GM06990 (cell line): ENCODE results near the gene MYH3.
"Not testable (repeated sequence)": the region's sequence is repeated elsewhere in the genome, so short reads cannot be mapped to it uniquely, and the experiment has no call there.

ENCODE experiments used
- DNase-seq: peaks from one replicate; pipeline ENCODE4 v3.0.0-alpha.2; 2011; ENCODE audit not compliant: insufficient read length; ENCODE audit errors: extremely low read depth
- H3K27me3 ChIP-seq: replicated peaks from 2 replicates; pipeline ENCODE4 v1.6.0; 2011; ENCODE audit warnings: low read length; ENCODE audit not compliant: control insufficient read depth, insufficient read depth
- H3K36me3 ChIP-seq: 2 replicates; pipeline ENCODE4 v1.5.1; 2011; ENCODE audit warnings: low read length; ENCODE audit not compliant: control insufficient read depth, insufficient read depth
- H3K4me3 ChIP-seq: replicated peaks from 2 replicates; pipeline ENCODE4 v1.5.1; 2011; ENCODE audit warnings: low read depth, mild to moderate bottlenecking, control low read depth, low read length
- TF ChIP-seq, protein P1 (sequence below): IDR thresholded peaks from 2 replicates; pipeline ENCODE4 v1.5.1; 2011; ENCODE audit warnings: low read length, control low read depth, mild to moderate bottlenecking, inconsistent platforms; ENCODE audit not compliant: insufficient read depth, poor library complexity, severe bottlenecking

The MYH3 gene

DNA sequence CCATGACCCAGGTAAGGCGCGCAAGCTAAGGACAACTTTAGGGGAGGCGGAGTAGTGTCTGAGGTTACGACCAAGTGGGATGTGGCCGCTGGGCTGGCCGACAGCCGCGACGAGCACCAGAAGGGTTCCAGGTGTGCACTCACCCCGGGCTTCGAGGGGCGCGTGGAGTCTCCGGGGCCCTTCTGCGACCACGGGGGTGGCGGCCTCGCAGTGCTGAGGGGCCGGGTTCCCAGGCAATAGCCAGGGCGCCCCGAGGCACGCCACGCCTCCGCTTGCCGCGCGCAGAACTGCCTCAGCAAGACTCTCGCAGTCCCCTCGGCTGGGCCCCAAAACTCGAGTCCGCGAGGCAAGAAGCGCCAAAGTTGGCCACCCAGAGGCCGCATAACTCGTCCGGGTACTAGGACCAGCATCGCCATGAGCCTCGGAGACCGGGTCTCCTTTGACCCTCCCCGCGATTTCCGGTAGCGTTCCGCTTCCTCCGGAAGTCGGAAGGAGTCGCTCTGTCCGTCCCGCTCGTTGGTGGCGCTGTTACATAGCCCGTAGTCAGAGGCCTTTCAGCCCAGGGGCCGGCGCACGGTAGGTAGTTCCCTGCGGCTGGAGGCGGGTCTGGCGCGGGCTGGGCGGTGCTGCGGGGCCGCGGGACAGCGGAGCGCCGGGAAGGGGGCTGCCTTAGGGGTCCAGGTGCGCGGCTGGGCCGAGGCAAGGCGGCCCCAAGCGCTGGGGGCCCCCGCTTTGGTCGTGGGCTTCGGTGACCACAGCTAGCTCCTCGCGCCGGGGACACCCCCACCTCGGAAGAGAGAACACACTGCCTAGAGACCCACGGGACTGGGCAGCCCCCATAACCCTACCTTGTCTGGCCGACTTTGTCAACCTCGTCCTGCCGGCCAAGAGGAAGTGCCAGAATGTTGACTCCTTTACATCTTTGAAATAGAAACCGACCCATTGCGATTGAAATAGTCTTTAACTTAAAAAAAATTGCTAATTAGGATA, 40.3 kb upstream of the MYH3 start, which contains the start of the genes ADPRM and SCO1:
TSS of gene ADPRM (plus strand) at position 503 of the 990 bp plus-strand sequence. CDS start 7,333 bp downstream, outside the sequence.
TSS of gene SCO1 (minus strand) at position 442 of the 990 bp plus-strand sequence. CDS start at position 416, 26 bp downstream.
- DNase-seq: peak; percentile 90
- Histone ChIP-seq H3K27me3 (no peaks in the 10 kb centered on the region), H3K4me3 (peak within 1 kb of the TSS; percentile 95), H3K36me3 (peaks cover 4% of the 10 kb centered on the region)
- TF ChIP-seq, protein P1, sequence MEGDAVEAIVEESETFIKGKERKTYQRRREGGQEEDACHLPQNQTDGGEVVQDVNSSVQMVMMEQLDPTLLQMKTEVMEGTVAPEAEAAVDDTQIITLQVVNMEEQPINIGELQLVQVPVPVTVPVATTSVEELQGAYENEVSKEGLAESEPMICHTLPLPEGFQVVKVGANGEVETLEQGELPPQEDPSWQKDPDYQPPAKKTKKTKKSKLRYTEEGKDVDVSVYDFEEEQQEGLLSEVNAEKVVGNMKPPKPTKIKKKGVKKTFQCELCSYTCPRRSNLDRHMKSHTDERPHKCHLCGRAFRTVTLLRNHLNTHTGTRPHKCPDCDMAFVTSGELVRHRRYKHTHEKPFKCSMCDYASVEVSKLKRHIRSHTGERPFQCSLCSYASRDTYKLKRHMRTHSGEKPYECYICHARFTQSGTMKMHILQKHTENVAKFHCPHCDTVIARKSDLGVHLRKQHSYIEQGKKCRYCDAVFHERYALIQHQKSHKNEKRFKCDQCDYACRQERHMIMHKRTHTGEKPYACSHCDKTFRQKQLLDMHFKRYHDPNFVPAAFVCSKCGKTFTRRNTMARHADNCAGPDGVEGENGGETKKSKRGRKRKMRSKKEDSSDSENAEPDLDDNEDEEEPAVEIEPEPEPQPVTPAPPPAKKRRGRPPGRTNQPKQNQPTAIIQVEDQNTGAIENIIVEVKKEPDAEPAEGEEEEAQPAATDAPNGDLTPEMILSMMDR: no peak

DNA sequence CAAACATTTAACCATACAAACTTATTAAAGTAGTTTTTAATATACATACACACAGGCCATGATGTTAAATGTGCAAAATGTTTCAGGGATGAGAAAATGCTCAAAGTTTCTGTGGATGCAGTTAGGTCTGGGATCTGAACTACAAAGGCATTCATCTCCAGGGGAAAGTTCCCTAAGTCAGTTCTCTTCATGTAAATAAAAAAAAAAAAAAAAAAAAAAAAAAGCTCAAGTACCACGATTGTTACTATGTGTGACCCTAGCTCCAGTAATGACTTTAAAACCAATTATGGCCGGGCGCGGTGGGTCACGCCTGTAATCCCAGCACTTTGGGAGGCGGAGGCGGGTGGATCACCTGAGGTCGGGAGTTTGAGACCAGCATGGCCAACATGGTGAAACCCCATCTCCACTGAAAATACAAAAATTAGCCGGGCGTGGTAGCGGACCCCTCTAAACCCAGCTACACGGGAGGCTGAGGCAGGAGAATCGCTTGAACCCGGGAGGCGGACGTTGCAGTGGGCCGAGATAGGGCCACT, 38.8 kb upstream of the MYH3 start:
- not testable (repeated sequence) for DNase-seq, H3K27me3 ChIP-seq, H3K36me3 ChIP-seq
- peak overlapping the region; percentile 95 for H3K4me3 ChIP-seq

DNA sequence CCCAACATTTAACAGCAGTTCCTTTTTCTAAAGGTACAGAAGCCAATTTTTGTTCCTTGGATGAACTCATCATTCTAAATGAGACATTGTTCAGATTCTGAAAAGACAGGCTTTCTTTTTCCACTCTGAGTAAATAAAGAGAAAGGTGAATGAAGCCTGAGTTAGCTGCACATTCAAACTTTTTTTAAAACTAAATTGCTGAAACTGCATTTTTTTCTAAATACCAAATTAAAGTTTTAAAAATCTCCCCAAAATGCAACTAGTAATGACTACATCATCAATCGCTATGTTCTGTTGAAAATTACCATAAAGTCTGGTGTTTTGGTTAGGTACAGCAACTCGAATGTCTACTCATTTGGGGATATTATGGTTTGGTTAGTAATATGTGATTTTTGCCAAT, 30.4 kb upstream of the MYH3 start:
- no peak for DNase-seq
- Histone ChIP-seq H3K36me3 (peaks cover 9% of the 10 kb centered on the region), H3K27me3 (no peaks in the 10 kb centered on the region), H3K4me3 (no peak overlapping the region)
- TF ChIP-seq, protein P1: no peak

DNA sequence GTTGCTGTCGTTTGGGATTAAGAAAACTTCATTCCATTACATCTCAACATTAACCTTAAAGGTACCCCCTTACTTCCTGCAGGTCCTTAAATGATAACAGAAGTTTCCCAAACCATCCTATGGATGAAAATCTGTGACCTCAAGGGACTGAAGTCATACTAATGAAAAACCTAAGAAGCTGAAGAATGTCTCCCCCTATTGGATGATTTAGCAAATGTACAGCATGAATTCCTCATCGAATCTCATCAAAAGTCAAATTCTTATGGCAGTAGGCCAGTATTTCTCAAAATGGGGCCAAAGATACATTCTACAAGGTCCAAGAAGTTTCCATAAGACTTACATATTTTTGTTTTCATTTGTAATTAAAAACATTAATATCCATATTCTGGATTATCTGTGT, 26.7 kb upstream of the MYH3 start:
- Histone ChIP-seq H3K4me3 (no peak overlapping the region), H3K36me3 (peaks cover 11% of the 10 kb centered on the region), H3K27me3 (no peaks in the 10 kb centered on the region)
- TF ChIP-seq, protein P1: peak; percentile 61
- no peak for DNase-seq

DNA sequence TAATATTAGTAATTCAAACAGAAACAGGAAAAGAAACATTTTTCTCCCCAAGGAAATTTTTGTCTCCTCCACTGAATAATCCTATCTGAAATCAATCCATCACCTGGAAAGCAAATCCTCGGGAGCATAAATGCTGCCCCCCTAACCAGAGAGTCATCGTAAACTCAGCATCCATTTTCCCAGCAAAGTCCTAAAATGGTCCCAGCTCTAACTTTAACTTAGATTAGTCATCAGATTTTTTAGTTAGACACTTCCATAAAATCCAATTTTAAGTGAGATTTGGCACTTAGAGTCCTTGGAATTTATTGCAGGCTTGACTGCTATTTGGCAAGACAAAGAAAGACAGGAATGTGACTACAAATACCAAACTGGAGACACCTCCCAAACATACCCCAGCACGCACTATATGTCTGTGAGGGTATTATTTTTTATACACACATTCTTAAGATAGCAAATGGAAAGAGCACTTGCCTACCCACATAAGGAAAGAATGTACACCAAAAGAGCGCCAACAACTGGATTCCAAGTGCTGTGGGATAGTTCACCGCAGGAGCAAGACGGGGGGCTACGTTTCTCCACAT, 24.8 kb upstream of the MYH3 start:
- no peak for DNase-seq
- Histone ChIP-seq H3K27me3 (no peaks in the 10 kb centered on the region), H3K4me3 (no peak overlapping the region), H3K36me3 (peaks cover 11% of the 10 kb centered on the region)
- TF ChIP-seq, protein P1: no peak

DNA sequence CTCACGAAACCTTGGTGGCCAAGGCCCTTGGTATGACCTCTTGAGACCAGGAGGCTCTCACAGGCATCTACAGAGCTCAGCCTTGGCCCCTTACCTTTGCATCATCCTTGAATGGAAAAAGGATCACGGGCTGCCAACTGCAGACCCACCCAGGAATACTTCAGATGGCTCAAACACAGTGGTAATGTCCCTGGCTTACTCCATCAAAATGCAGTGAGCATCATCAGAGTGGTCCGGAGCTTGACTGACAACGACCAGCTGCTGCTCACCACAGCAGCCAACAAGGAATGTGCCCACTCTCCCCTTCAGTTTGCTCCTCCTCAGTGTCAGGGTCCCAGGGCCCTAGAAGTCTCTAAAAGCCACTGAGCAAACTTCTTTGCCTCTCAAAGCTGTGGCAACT, 17.6 kb upstream of the MYH3 start:
- no peak for DNase-seq
- Histone ChIP-seq H3K4me3 (no peak overlapping the region), H3K27me3 (no peaks in the 10 kb centered on the region), H3K36me3 (peaks cover 8% of the 10 kb centered on the region)
- TF ChIP-seq, protein P1: no peak
